AG04449 (cell line): ENCODE data around the gene ABRAXAS1.

Source experiments
- CTCF ChIA-PET: fragments of 350-600 bp; formaldehyde crosslinking; extraction: SDS; loops from one replicate; lab custom pipeline; 2021; ENCODE audit warnings: antibody characterized with exemption; lab: Yijun Ruan, JAX
- POLR2A ChIA-PET: fragments of 400-600, 350-600 bp; formaldehyde crosslinking; extraction: SDS; loops from one replicate; lab custom pipeline; 2020; ENCODE audit warnings: antibody characterized with exemption, inconsistent platforms; lab: Yijun Ruan, JAX
- DNase-seq: peaks from one replicate; pipeline ENCODE4 v3.0.0-alpha.2; 2010; ENCODE audit warnings: low read depth, low spot score
- H3K4me3 ChIP-seq: 2 replicates; pipeline ENCODE4 v1.5.1; 2011; ENCODE audit warnings: low read depth, mild to moderate bottlenecking, control low read depth, low read length
- TF ChIP-seq, protein P1 (sequence below): IDR thresholded peaks from one replicate; pipeline ENCODE4 v1.5.1; 2011; ENCODE audit warnings: mild to moderate bottlenecking, moderate library complexity, low read length, control low read depth, inconsistent platforms; ENCODE audit not compliant: insufficient read depth; ENCODE audit errors: missing control alignments

The ABRAXAS1 gene

DNA sequence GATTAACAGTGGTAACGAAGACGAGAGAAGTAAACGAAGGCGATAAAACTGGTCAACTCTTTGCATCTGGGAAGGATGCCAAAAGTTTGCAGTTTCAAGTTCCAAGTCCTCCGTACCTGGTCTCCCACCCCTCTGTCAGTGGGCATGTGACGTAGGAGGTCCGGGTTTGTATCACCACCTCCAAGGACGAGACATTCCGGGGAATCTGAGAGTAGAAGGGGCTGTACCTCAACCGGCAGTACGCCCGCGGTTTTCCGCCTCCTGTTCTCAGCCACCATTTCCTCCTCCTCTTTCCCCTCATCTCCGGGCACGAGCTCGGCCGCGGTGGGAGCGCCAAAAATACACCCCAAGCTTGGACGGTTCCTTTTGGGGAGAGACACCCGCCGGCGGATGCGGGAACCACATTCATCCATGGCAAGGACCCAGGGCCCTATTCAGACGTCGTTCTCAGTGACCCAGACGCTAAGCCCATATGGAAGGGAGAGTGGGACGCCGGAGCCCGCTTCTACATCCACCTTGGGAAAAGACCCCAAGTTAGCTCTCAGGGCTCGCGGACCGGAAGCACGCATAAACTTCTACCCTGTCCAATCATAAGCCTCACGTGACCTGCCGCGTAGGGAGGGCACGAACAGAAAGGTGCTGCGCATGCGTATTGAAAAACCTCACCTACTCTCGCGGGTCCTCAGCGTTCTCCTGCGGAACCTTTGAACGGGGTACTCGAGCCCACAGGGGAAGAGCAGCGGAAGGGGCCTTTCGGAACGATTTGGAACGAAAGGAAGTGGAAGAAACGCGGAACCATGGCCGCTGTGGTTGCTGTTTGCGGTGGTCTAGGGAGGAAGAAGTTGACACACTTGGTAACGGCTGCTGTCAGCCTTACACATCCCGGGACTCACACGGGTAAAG lies 29.4 kb downstream of the ABRAXAS1 start, which contains the start of the genes HELQ and MRPS18C:
Gene HELQ (minus strand): TSS at position 543 of the 903 bp plus-strand sequence. CDS start 130 bp downstream, at position 413.
Gene MRPS18C (plus strand): TSS at position 778 of the 903 bp plus-strand sequence. CDS start 20 bp downstream, at position 798.
- ChIA-PET CTCF (interaction anchor here (0.8 to 1.4 kb wide), 4 partner anchors 15 to 97 kb away, joined by 3 to 4 read pairs (median 3); no protein-coding TSS in a partner anchor), POLR2A (interaction anchor here (0.7 to 1.7 kb wide), 4 partner anchors 14 to 421 kb away, joined by 3 to 7 read pairs (median 3); partner anchors contain the start of genes COPS4 and COQ2)
- TF ChIP-seq, protein P1, sequence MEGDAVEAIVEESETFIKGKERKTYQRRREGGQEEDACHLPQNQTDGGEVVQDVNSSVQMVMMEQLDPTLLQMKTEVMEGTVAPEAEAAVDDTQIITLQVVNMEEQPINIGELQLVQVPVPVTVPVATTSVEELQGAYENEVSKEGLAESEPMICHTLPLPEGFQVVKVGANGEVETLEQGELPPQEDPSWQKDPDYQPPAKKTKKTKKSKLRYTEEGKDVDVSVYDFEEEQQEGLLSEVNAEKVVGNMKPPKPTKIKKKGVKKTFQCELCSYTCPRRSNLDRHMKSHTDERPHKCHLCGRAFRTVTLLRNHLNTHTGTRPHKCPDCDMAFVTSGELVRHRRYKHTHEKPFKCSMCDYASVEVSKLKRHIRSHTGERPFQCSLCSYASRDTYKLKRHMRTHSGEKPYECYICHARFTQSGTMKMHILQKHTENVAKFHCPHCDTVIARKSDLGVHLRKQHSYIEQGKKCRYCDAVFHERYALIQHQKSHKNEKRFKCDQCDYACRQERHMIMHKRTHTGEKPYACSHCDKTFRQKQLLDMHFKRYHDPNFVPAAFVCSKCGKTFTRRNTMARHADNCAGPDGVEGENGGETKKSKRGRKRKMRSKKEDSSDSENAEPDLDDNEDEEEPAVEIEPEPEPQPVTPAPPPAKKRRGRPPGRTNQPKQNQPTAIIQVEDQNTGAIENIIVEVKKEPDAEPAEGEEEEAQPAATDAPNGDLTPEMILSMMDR = peak; percentile 25
- peak; percentile 92 for DNase-seq
- peak within 1 kb of the TSS; percentile 91 for H3K4me3 ChIP-seq

DNA sequence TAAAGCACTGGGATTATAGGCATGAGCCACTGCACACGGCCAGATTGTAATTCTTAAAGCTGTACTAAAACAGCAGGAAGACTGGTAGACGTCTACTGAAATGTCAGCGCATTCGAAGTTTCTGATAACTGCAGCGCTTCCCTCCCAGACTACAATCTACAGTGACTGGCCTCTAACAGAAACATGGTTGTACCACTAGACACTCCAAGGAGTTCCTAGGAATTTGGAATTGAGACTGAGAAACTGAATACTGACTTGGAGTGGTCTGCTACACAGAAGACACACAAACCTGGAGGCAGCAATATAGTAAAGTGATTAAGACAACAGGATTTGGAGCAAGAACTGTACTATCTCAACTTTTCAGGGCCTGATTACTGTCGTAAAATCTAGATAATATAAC lies 30.2 kb downstream of the ABRAXAS1 start:
- POLR2A ChIA-PET = interaction anchor here (1.7 kb wide), 1 partner anchor 170 kb away, joined by 7 read pairs; the partner anchor contains the start of gene COQ2
- CTCF ChIA-PET = interaction anchor here (0.8 to 1.6 kb wide), 4 partner anchors 14 to 170 kb away, joined by 3 read pairs; partner anchors contain the start of gene COQ2
- peak overlapping the region; percentile 91 for H3K4me3 ChIP-seq
- no peak for DNase-seq
- TF ChIP-seq, protein P1 = no peak

DNA sequence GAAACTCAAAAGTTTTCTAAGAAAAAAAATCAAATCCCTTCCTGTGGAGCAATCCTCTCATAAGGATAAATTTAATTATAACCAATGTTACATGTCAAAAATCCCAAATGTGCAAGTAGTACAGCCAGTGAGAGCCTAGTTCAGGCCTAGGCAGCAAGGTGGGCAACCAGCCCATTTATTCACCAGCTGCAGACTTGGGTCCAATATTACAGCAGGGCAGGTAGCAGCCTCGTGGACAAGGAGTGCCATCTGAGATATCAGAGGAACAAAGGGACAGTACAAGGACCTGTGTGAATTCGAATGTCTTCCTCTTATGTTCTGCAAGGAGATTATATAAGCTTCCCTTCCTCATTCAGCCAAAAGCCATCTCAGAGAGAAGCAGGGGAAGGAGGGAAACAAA lies 35.9 kb downstream of the ABRAXAS1 start:
- CTCF ChIA-PET = no interaction called here
- TF ChIP-seq, protein P1 = no peak
- POLR2A ChIA-PET = interaction anchor here (0.6 kb wide), 1 partner anchor 166 kb away, joined by 3 read pairs; no protein-coding TSS in a partner anchor
- DNase-seq = no peak
- H3K4me3 ChIP-seq = no peak overlapping the region

DNA sequence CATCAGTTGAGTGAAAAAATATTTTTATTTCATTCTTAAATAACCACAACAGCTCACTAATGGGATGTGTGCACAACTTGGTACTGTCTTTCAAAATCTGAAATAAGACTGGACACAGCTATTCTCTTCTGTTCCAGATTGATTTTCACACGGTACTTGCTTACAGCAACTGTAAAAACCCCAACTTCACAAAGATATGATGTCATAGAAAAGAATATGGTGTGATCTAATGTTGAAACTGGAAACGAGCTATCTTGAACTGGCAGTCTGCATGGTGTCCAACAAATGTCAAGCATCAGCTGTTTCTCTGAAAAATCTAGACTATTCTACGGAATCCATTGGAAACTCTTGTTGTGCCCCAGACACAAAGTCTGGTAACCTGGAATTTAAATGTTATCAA lies 44.0 kb downstream of the ABRAXAS1 start:
- POLR2A ChIA-PET = interaction anchor here (0.6 kb wide), 1 partner anchor 15 kb away, joined by 3 read pairs; the partner anchor contains the start of genes HELQ and MRPS18C
- CTCF ChIA-PET = interaction anchor here (0.9 kb wide), 2 partner anchors 14 to 200 kb away, joined by 3 to 4 read pairs; no protein-coding TSS in a partner anchor
- no peak overlapping the region for H3K4me3 ChIP-seq
- no peak for DNase-seq
- TF ChIP-seq, protein P1 = no peak

DNA sequence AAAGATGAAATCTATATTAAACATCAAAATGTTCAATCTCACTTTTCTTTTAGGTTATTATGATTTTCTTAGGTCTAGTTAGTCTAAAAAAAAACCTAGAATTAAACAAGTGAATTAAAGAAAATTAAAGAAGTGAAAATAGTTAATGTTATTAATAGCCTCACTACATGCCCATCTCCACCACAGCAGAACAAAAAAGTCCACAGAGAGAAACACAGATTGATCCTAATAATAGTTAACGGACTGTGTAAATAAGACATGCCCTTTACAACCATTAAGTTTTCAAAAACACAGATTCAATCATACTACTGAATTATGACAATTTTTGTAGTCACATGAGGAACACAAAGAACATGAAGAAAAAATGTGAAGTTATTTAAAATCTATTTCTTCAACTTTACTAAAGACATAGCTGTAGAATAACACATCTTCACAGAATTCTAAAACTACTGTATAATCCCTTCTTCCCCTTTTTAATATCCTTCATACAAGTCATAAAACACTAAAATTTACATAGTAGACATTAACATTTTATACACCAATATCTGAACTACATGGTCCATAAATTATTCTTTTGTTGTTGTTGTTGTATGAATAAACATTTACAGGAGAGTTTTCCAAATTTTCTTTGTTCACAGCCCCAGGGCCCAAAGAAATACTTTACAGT lies 44.6 kb downstream of the ABRAXAS1 start:
- DNase-seq = no peak
- ChIA-PET CTCF (interaction anchor here (0.9 kb wide), 2 partner anchors 15 to 201 kb away, joined by 3 to 4 read pairs; no protein-coding TSS in a partner anchor), POLR2A (no interaction called here)
- no peak overlapping the region for H3K4me3 ChIP-seq
- TF ChIP-seq, protein P1 = no peak
